DMS 273 (cell line): ENCODE data around the gene MYO16.
"Not testable (repeated sequence)": the region's sequence is repeated elsewhere in the genome, so short reads cannot be mapped to it uniquely, and the experiment has no call there.

Experiments
- DNase-seq: peaks from one replicate; lab custom pipeline; 2025; ENCODE audit not compliant: unreplicated experiment; lab: John Stamatoyannopoulos, UW

MYO16 gene

DNA sequence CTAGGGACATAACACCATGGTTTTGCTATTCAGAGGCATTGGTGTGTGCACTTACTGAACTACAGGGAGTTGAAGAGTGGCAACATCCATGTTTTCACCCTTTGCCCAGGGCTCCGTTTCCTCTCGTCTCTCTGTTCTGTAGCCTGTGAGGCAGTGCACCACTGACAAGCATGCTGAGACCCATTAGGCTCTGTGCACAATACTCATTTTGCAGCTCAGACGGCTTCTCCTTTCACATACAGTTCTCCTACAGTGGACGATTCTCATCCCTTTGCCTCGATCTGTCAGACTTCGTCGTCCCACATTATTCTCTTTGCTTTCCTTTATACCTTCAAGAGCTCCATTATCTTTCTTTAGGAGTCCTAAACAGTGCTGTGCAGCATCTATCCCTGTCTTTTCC, 403.7 kb downstream of the MYO16 start:
- no peak for DNase-seq

DNA sequence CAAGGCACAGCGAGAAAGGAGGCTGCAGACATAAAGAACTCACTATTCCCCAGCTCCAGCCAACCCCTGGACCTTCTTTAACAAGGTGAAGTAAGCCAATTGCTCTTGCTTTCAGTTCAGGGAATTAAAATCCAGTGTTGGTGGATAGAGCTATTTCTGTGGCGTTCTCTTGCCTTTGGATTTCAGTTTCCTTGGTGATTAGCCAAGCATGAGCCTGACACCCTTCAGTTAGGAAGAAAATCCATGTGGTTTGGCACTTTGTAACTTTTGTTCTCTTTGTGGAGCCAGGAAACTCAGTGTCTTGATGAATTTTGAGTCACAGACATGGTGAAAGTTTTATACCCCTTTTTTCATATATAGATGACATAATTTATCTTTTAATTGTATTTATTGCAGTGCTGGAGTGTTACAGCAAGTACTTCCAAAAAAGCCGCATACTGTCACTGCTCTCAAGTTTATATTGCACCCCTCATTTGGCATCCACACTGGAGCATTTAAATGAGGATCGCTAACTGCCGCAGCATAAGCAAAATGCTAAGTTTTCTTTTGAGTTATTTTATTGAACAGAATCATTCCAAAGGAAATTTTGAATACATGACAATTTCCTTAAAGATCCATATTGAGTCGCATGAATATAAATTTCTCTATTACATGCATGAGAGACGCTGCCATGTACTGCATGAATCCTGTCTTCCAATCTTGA, 406.8 kb downstream of the MYO16 start:
- no peak for DNase-seq

DNA sequence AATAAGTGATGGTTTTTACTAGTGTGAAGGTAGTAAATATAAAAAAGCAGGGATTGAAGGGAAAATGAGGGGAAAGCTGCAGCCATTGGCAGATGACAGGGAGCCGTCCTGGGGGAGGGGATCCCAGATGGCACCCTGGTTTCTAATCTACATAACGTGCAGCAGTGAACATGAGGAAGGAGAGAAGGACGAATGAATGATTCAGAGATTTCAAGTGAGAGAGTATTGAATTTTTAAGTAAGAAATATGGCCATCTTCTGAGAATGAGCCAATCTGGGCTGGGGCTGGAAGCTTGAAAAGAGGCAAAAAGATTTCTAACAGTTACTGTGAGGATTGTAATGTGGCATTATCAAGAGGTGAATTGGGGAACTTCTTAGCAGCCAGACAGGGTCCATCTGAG, 414.2 kb downstream of the MYO16 start:
- DNase-seq, result peak; percentile 36

DNA sequence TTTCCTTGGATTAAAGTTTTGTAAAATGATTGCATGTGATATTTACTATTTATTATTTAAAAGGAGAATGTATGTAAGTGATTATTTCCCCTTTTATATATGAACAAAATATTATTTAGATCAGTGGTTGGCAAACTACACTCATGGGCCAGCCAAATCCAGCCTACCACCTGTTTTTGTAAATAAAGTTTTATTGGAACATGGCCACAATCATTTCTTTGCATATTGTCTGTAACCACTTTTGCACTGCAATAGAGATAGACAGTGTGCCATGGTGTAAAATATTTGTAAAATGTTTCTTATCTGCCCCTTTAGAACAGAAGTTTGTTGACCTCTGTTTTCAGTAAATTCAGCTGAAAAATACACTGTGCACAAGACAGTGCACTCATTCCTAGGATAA, 426.4 kb downstream of the MYO16 start:
- no peak for DNase-seq

DNA sequence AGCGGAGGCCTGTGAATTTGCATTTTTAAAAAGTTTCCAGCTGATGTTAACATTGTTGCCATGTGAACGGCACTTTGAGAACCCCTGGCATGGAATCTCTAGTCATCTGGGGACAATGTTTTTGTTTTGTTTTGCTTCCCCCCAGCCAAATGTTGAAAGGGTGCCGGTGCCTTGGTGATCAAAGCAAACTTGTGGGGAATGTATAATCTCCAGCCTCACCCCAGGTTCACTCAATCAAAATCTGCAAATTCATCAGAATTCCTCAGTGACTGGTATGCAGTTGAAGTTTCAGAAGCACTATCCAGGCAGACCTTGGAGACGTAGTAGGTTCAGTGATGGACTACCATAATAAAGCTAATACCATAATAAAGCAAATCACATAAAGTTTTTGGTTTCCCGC, 428.7 kb downstream of the MYO16 start:
- no peak for DNase-seq

DNA sequence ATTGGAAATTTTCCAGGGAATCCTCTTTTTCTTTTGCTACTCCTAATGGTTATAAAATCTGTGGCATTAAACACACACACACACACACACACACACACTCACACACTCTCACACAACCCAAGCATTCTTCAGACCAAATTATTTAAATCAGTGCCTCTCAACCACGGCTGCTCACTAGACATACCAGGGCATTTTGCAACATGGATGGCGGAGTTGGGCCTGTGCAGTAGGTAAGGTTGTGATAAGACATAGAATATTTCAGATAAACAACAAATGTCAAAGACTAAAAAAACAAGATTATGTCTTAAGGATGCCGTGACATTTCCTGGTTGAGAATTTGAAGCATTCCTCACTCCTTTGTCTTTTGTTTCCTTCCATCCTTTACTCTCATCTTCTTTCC, 443.1 kb downstream of the MYO16 start:
- no peak for DNase-seq

DNA sequence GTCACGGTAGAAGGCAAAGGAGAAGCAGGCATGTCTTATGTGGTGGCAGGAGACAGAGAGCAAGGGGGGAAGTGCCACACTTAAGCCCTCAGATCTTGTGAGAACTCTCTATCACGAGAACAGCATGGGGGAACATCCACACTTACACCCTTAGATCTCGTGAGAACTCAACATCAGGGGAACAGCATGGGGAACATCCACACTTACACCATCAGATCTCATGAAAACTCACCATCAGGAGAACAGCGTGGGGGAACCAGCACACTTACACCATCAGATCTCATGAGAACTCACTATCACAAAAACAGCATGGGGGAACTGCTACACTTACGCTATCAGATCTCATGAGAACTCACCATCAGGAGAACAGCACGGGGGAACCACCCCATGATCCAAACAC, 445.0 kb downstream of the MYO16 start:
- no peak for DNase-seq

DNA sequence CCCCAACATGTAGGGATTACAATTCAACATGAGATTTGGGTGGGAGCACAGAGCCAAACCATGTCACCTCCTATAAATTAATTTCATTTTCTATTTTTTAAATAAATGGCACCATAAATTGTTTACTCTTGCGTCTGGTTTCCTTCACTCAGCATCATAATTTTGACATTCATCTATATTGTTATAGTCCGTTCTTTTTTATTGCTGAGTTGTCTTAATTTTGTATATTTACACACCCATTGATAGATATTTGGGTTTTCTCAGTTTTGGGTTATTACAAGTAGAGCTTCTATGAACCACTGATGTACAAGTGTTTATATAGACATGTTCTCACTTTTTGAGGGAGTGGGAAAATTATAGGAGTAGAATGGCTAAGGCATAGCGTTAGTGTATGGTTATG, 445.4 kb downstream of the MYO16 start:
- no peak for DNase-seq

DNA sequence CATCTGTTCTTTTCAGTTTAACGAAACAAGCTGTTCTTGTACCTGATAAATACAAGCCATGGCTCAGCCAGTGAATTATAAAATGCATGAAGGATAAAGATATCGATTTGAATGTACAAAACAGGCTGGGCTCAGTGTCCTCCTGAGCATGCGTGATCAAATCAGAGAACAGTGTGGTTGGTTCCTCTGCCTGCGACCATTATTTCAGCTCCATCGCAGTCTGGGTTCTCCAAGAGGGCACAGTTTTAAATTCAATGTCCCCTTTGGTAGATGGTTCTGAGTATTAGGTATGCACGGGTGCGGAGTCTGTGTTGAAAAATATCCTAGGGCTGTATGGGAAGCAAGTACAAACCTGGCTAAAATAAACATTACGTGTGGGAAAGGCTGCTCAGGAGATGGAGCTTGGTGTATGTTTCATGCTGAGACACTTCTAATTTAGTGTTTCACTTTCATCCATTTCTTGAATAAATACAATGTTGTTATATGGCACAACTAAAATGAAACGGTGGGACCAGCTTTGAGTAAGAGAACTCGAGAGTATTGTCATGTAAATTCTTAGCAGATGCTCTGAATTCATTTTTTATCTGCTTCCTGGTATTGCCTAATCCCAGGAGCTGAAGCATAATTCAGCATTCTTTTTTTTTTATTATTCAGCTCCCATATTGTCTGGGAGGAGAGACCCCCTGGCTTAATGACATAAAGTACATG, 458.7 kb downstream of the MYO16 start:
- DNase-seq, result no peak

DNA sequence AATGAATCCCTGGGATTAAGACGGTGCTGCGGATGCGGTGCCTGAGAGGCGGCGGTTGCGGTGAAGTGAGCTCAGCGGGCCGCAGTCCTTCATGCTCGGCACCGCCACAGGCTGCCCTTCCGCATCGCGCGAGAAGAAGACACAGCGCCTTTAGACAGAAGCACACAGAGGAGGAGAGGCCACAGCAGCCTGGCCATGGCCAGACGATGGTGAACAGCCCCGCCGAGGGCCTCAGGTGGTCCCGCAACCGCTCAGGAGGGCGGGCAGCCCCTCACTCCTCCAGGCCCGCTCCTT, 459.2 kb downstream of the MYO16 start:
- DNase-seq, result no peak

DNA sequence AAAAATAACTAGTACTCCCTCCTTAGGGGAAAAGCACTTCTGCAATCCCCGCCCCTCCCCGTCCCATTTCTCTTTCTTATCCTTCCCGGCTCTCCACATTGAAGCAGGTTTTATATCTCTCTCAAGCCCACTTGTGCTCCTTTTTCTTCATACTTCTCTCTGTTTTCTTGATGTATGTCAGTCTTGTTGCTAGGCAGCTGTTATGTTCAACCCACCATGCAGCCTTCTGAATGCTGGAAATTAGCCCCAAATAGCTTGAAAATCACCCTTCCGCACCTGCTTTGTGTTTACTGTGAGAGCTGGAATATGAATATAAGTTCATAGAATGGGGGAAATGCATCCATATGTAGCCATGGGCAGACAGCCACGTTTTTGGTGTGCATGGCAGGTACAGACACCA, 461.4 kb downstream of the MYO16 start:
- no peak for DNase-seq

DNA sequence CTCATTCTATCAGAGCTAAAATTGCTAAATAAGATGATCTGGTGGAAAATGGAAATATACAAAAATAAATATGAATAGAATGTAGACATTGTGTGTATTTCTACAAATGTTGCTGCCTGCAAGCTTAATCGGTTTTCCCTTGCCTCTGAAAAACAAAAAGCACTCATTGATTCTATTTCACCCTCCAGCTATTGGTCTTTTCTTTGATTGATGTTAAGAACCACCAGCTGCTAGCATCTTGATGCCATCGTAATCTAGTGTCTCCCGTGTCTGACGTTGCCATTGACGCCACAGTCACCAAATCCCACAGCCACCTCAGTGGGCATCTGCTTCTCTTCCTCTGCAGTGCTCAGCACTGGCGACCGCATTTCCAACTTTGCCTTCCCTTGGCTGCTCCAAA, 461.8 kb downstream of the MYO16 start:
- DNase-seq, result no peak

DNA sequence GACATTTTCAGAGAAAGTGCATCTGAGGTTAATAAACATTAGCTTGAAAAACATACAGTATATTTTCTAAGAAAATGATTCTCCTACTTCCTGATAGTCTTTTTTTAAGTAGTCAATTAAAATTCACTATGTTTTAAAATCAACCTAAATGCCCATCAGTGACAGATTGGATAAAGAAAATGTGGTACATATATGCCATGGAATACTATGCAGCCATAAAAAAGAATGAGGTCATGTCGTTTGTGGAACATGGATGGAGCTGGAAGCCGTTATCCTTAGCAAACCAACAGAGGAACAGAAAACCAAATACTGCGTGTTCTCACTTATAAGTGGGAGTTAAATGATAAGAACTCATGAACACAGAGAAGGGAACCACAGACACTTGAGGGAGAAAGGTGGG, 462.8 kb downstream of the MYO16 start:
- not testable (repeated sequence) for DNase-seq

DNA sequence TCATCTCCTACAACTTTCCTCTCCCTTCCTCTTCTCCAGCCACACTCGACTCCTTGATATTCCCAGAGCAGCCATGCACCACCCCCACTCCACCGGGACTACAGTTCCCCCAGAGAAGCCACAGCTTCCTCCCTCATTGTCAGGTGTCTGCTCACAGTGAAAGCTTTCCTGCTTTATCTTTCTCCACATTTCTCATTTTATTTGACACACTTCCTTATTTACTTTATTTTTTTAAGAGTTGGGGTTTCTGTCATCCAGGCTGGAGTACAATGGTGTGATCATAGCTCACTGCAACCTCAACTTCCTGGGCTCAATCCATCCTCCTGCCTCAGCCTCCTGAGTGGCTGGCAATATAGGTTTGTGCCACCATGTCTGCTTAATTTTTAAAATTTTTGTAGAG, 464.6 kb downstream of the MYO16 start:
- DNase-seq, result no peak

DNA sequence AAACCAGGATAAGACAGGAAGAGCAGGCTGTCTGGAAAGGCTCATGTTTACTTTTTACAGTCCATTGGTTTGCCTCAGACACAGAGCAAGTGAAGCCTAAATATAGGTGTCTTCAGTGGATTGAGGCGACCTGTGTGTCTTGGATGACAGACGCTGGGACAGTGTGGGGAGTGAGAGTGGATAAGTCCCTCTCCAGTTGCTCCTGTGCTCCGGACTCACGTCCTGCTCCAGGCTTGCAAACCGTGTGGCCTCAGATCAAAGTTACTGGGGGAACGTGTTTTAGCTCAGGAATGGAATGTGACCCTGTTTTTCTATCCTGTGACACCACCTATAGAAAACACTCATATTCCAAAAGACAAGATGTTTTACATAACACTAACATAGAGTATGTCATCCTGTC, 465.7 kb downstream of the MYO16 start:
- DNase-seq, result no peak

DNA sequence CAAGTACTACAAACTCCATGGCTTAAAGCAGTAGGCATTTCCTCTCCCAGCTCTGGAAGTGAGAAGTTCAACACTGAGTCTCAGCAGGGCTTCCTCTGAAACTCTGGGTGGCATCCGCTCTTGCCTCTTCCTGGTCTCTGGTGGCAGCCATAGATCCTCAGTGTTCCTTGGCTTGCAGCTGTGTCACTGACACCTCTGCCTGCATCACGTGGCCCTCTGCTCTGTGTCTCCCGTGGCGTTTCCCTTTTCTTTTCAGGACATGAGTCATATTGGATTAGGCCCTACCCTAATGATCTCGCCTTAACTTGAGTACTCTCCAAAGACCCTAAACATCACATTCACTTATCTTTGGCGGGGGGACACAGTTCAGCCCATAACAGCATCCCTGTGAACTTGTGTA, 466.7 kb downstream of the MYO16 start:
- DNase-seq, result no peak

DNA sequence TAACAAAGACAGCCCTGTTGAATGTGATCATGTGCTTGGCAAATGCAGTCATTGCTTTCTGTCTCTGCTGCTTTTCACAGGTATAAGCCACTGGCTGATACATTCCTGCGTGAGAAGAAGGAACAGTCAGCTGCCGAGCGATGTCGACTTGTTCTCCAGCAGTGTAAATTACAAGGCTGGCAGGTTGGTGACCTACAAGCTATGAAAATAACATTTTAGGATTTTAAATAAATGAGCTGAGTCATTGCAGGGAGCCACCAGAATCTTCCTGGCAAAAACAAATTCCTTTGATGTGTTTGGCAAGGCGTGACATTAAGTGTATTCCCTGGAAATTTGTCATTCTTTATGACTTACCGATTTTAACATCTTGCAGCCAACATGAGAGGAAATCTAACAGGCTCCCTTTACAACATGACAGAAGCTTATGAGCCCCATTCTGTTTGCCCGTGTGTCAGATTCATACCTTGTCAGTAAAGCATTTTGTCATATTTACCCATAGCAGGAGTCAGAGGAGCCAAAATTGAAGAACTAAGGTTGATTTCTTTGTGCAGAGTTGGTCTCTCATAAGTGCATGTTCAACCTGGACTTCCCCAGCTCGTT, 471.4 kb downstream of the MYO16 start:
- DNase-seq, result no peak

DNA sequence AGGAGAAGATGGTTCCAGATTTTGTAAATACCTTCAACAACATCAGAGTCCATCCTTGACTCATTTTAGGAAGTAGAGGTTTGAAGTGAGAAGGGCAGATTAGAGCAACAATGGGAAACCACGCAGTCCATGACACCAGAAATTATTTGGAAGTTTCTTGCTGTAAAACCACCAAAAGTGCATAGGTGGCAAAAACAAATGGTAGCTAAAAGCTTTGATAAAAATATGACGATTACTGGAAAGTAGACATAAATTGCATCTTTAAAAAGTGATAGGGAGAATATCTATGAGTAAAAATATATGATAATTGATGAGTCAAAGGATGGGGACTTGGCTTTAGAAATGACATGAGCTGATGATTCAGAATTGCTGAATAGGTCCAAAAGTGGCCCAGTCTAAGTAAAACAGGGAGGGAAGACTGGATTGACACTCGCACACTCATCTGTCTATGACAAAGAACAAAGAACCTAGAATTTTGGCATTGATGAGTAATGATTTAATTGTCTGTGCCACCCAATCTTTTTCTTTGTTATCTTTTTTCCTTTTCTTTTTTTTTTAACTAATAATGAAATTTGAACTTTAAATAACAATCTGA, 472.2 kb downstream of the MYO16 start:
- DNase-seq, result no peak

DNA sequence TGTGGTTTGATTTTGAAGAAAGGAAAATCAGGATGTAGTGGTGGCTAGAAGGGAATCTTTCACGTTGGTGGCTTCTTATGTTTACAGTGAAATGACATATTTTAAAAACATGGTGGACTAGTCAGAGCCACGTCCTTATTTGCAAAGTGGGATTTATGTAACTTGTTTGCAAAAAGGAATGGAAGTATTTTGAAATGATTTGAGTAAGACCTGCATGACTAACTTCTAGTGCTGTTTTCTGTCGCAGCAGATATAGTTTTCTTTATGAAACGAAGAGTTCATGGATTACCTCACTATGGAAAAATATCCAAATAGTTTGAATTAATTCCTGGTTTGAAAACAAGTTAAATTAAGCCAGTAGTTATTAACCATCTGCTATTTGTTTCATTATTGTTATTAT, 476.5 kb downstream of the MYO16 start:
- DNase-seq, result no peak

DNA sequence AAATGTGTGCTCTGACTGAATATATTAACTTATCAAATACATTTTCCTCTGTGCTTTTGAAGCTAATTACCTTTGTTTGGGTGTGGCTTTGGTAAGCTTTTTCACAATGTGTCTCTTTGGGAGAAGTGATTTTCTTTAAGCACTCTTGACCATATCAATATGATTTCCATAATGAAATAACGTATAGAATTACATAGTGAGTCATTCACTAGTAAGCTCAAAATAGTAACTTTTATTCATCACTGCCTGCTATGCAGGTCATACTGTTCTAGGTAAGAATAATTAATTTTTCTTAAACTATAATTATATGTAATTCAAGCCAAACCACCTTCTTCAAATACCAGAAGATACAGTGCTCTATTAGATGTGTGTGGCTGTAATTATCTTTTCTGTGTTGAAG, 480.7 kb downstream of the MYO16 start:
- no peak for DNase-seq

DNA sequence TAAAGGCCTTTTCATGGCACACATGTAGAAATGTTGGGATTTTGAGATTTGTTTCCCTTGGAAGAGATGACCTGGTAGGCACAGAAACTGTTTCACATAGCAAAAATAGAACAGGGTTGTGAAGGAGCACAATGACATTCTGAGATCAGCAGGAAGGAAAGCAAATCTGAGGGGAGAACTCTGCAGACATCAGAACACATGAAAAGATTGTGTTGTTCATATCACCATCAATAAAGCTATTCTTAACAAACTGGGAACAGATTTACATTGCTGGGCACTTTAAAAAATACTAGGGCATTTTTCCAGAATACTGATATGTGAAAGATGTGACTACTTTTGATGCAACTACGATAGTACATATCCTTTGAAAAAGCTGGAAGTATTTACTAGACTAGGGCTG, 481.7 kb downstream of the MYO16 start:
- no peak for DNase-seq

DNA sequence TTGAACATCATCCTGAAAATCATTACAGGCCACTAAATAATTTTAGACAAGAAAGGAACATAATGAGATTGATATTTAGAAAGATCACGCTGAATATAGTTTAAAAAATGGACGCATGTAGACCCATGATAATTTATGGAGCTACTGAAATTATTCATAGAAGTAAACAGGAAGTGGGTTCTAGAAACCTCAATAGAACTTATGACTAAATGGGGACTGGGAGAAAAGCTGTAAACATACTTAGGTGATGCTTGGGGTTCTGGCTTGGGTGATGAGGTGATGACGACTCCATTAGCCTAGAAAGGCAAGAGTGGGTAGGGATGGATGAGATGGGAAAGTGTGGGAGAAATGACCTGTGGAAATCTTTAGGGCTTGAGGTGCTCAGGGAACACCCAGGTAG, 484.0 kb downstream of the MYO16 start:
- no peak for DNase-seq
